AG09309 (cell line): Measurements from ENCODE around the gene RASL10A.
A peak's percentile ranks its signal among the peaks of the same experiment; 100 is the strongest.
"Not testable (repeated sequence)": the region's sequence is repeated elsewhere in the genome, so short reads cannot be mapped to it uniquely, and the experiment has no call there.

Experiments
- DNase-seq: peaks from one replicate; pipeline ENCODE4 v3.0.0-alpha.2; 2010; ENCODE audit warnings: low read depth
- H3K4me3 ChIP-seq: 2 replicates; pipeline ENCODE4 v1.5.1; 2011; ENCODE audit warnings: mild to moderate bottlenecking, low read depth, low read length, moderate library complexity; ENCODE audit not compliant: control insufficient read depth
- TF ChIP-seq, protein P1 (sequence below): IDR thresholded peaks from 2 replicates; pipeline ENCODE4 v1.5.1; 2011; ENCODE audit warnings: mild to moderate bottlenecking, low read depth, low read length, inconsistent platforms; ENCODE audit not compliant: insufficient read depth, control insufficient read depth; ENCODE audit errors: missing control alignments

Gene RASL10A

GRCh38 chr22:29315286-29316140 lies at the start of gene RASL10A:
Gene RASL10A, minus strand, starts transcription at chr22:29315697. Its CDS starts 451 bp downstream, at chr22:29315246.
- DNase-seq = no peak
- H3K4me3 ChIP-seq = no peak within 1 kb of the TSS
- TF ChIP-seq, protein P1, sequence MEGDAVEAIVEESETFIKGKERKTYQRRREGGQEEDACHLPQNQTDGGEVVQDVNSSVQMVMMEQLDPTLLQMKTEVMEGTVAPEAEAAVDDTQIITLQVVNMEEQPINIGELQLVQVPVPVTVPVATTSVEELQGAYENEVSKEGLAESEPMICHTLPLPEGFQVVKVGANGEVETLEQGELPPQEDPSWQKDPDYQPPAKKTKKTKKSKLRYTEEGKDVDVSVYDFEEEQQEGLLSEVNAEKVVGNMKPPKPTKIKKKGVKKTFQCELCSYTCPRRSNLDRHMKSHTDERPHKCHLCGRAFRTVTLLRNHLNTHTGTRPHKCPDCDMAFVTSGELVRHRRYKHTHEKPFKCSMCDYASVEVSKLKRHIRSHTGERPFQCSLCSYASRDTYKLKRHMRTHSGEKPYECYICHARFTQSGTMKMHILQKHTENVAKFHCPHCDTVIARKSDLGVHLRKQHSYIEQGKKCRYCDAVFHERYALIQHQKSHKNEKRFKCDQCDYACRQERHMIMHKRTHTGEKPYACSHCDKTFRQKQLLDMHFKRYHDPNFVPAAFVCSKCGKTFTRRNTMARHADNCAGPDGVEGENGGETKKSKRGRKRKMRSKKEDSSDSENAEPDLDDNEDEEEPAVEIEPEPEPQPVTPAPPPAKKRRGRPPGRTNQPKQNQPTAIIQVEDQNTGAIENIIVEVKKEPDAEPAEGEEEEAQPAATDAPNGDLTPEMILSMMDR = no peak

- no peak overlapping the region for H3K4me3 ChIP-seq
- TF ChIP-seq, protein P1 = peak; percentile 79
- no peak for DNase-seq
Observed at GRCh38 chr22:29359469-29359868, 44.0 kb upstream of the RASL10A start.

- not testable (repeated sequence) for H3K4me3 ChIP-seq, DNase-seq
Observed at GRCh38 chr22:29357193-29357890, 41.8 kb upstream of the RASL10A start.

DNA sequence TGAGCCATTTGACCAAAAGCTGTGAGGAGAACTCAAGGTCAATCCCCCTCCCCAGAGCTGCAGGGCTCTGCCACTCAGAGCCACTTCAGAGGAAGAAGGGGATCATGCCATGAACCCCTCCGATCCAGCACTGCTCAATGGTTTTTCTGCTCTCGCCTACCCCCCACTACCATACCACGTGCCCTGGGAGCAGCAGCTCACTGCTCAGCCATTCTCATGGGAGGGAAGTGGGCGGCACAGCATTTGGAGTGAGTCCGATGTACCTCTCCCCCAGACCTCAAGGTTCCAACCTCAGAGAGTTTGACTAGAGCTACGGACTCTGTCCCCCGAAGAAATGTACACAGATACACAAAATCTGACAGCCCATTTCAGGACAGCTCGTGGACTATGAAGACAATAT lies 38.4 kb upstream of the RASL10A start:
- no peak for DNase-seq
- H3K4me3 ChIP-seq = no peak overlapping the region
- TF ChIP-seq, protein P1 = no peak

DNA sequence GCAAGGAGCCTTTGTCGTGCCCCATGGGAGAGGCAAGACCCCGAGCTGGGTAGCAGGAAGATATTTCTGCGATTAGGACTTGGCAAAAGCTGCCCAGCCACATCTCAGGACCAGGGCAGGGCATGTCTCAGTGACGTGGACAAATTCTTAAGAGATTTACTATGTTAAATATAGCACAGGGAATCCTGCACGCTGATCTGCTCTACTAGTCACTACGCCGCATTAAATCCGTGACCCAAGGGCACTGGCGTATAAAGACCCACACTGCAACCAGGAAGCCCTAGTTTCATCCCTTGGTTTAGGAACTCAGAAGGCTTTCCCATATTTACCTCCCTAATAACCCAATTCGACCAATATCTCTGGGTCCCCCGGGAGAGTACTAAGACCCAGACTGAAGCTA lies 37.8 kb upstream of the RASL10A start:
- H3K4me3 ChIP-seq = no peak overlapping the region
- TF ChIP-seq, protein P1 = no peak
- DNase-seq = no peak

GRCh38 chr22:29352778-29353177 lies 37.3 kb upstream of the RASL10A start:
- TF ChIP-seq, protein P1 = no peak
- no peak overlapping the region for H3K4me3 ChIP-seq
- DNase-seq = no peak

DNA sequence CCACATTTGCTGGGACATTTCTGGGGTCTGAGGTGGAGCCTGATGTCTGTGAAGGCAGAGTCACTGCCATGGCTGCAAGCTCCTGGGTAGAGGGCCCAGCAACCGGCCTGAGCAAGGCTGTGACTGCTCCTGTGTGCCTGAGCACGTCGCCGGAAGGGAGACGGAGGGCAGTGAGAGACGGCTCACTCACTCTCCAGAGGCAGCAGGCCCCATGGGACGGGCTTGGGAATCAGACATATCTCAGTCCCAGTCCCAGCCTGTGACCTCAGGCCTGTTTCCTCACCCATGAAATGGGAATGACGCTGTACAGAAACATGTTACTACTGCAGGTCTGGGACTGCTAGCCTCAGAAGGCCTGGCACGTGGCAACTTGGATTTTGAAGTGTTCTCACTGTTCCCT lies 36.4 kb upstream of the RASL10A start:
- TF ChIP-seq, protein P1 = no peak
- no peak for DNase-seq
- no peak overlapping the region for H3K4me3 ChIP-seq
